Liver (tissue), 9 donors: ENCODE measurements around the gene MYH13. TPM values are rescaled to one million over a fixed set of nuclear protein-coding genes. Genes with fewer than 3 reads are reported as not detected.

Experiments used
- DNase-seq: peaks from one replicate; pipeline ENCODE4 v3.0.0-alpha.2; 2017; ENCODE audit warnings: low spot score
- H3K27ac ChIP-seq, 2 donors: one replicate each; pipeline ENCODE4 v1.7.0; 2013; ENCODE audit warnings: inconsistent platforms in 2 of 2, low read length in 2 of 2, control low read depth in 1 of 2, low read depth in 1 of 2, mild to moderate bottlenecking in 1 of 2
- H3K27me3 ChIP-seq, 4 donors: one replicate each; pipeline versions ENCODE4 v1.6.1 to v1.7.0; 2013; ENCODE audit warnings: low read length in 3 of 4, inconsistent platforms in 1 of 4, mild to moderate bottlenecking in 1 of 4, moderate library complexity in 1 of 4; ENCODE audit not compliant: control insufficient read depth in 4 of 4, insufficient read depth in 4 of 4
- H3K36me3 ChIP-seq, 4 donors: one replicate each; pipeline versions ENCODE4 v1.6.1 to v1.7.0; 2013; ENCODE audit warnings: low read length in 3 of 4, mild to moderate bottlenecking in 3 of 4, low read depth in 1 of 4, moderate library complexity in 1 of 4; ENCODE audit not compliant: control insufficient read depth in 4 of 4, insufficient read depth in 3 of 4
- H3K4me1 ChIP-seq, 4 donors: one replicate each; pipeline versions ENCODE4 v1.6.1 to v1.7.0; 2013; ENCODE audit warnings: low read length in 3 of 4, mild to moderate bottlenecking in 3 of 4, moderate library complexity in 1 of 4; ENCODE audit not compliant: control insufficient read depth in 4 of 4, insufficient read depth in 4 of 4
- H3K4me3 ChIP-seq, 3 donors: one replicate each; pipeline versions ENCODE4 v1.6.1 to v1.7.0; 2013; ENCODE audit warnings: low read length in 3 of 3, control low read depth in 1 of 3, low read depth in 1 of 3, mild to moderate bottlenecking in 1 of 3
- H3K9ac ChIP-seq, 2 donors: one replicate each; pipeline ENCODE4 v1.7.0; 2013; ENCODE audit warnings: low read length in 2 of 2, mild to moderate bottlenecking in 2 of 2, moderate library complexity in 2 of 2, control low read depth in 1 of 2, low read depth in 1 of 2
- H3K9me3 ChIP-seq, 4 donors: one replicate each; pipeline versions ENCODE4 v1.6.1 to v1.7.0; 2013; ENCODE audit warnings: low read length in 3 of 4; ENCODE audit not compliant: control insufficient read depth in 4 of 4
- EGR1 ChIP-seq, 2 donors: IDR thresholded peaks; 2 replicates each; pipeline ENCODE4 v1.6.1; 2016 to 2018; ENCODE audit warnings: antibody characterized with exemption in 2 of 2, low read depth in 2 of 2
- FOXA1 ChIP-seq: IDR thresholded peaks from 2 replicates; pipeline ENCODE4 v1.6.1; 2016; ENCODE audit warnings: antibody characterized with exemption
- FOXA2 ChIP-seq: IDR thresholded peaks from 2 replicates; pipeline ENCODE4 v1.6.1; 2016; ENCODE audit warnings: antibody characterized with exemption
- GABPA ChIP-seq, 2 donors: IDR thresholded peaks in 1 of 2; conservative IDR thresholded peaks in 1 of 2; 2 replicates each; pipeline ENCODE4 v1.6.1; 2016; ENCODE audit warnings: antibody characterized with exemption in 2 of 2, mild to moderate bottlenecking in 1 of 2, moderate library complexity in 1 of 2
- HNF4A ChIP-seq, 2 donors: conservative IDR thresholded peaks; 2 replicates each; pipeline ENCODE4 v1.6.1; 2016; ENCODE audit warnings: antibody characterized with exemption in 2 of 2, mild to moderate bottlenecking in 2 of 2
- HNF4G ChIP-seq: IDR thresholded peaks from 2 replicates; pipeline ENCODE4 v1.6.1; 2016; ENCODE audit warnings: antibody characterized with exemption
- JUND ChIP-seq, 2 donors: IDR thresholded peaks; 2 replicates each; pipeline ENCODE4 v1.6.1; 2016; ENCODE audit warnings: antibody characterized with exemption in 2 of 2
- NR2F2 ChIP-seq: IDR thresholded peaks from 2 replicates; pipeline ENCODE4 v1.6.1; 2016; ENCODE audit warnings: antibody characterized with exemption
- RAD21 ChIP-seq, 2 donors: IDR thresholded peaks; 2 replicates each; pipeline ENCODE4 v1.6.1; 2016; ENCODE audit warnings: antibody characterized with exemption in 2 of 2, mild to moderate bottlenecking in 2 of 2
- RXRA ChIP-seq, 2 donors: IDR thresholded peaks; 2 replicates each; pipeline ENCODE4 v1.6.1; 2017 to 2018; ENCODE audit warnings: antibody characterized with exemption in 2 of 2, mild to moderate bottlenecking in 1 of 2
- SP1 ChIP-seq: IDR thresholded peaks from 2 replicates; pipeline ENCODE4 v1.6.1; 2018; ENCODE audit warnings: antibody characterized with exemption, mild to moderate bottlenecking
- TAF1 ChIP-seq: conservative IDR thresholded peaks from 2 replicates; pipeline ENCODE4 v1.6.1; 2016; ENCODE audit warnings: antibody characterized with exemption, mild to moderate bottlenecking
- YY1 ChIP-seq: IDR thresholded peaks from 2 replicates; pipeline ENCODE4 v1.6.1; 2016; ENCODE audit warnings: antibody characterized with exemption, mild to moderate bottlenecking
- WGBS: extraction: QIAGEN DNeasy Blood & Tissue Kit; methylation state at CpG from one replicate; pipeline ENCODE4 v1.1.7; 2013; 5-methylcytosine and 5-hydroxymethylcytosine counted together
- polyA plus RNA-seq, 2 donors: library from polyadenylated mRNA; stranded (reverse) in 1 of 2; unstranded in 1 of 2; fragments of 200-250 nt in 1 of 2; fragments of >200 nt in 1 of 2; fragmentation: Nextera tagmentation in 1 of 2; extraction: Ambion mirVana in 1 of 2; gene quantifications; one replicate each; pipeline versions ENCODE4 v1.2.1 to v1.2.3, GENCODE V29; 2013 to 2015
- total RNA-seq, 2 donors: library from RNA; depleted of rRNA; stranded (reverse); fragments of >200 nt; gene quantifications; one replicate each; pipeline ENCODE4 v1.2.3, GENCODE V29; 2014
- TF ChIP-seq, protein P1 (sequence below): IDR thresholded peaks from 2 replicates; pipeline ENCODE4 v1.6.1; 2016; ENCODE audit warnings: antibody characterized with exemption
- TF ChIP-seq, protein P2 (sequence below): IDR thresholded peaks from 2 replicates; pipeline ENCODE4 v1.6.1; 2016; ENCODE audit warnings: antibody characterized with exemption, mild to moderate bottlenecking
- TF ChIP-seq, protein P3 (sequence below): fragments of 150-350 bp; IDR thresholded peaks from 2 replicates; pipeline ENCODE4 v1.5.1; 2017; ENCODE audit warnings: improper control_type of control experiment, low read depth, low read length; ENCODE audit not compliant: missing input control
- TF ChIP-seq, protein P4 (sequence below): IDR thresholded peaks from 2 replicates; pipeline ENCODE4 v1.6.1; 2016; ENCODE audit warnings: antibody characterized with exemption
- donor health status: healthy.
- donor health status: healthy.
- donor health status: healthy.
- donor health status: healthy.
- donor health status: healthy.

MYH13 gene
- total and polyA plus RNA-seq, 4 donors, result not detected

DNA sequence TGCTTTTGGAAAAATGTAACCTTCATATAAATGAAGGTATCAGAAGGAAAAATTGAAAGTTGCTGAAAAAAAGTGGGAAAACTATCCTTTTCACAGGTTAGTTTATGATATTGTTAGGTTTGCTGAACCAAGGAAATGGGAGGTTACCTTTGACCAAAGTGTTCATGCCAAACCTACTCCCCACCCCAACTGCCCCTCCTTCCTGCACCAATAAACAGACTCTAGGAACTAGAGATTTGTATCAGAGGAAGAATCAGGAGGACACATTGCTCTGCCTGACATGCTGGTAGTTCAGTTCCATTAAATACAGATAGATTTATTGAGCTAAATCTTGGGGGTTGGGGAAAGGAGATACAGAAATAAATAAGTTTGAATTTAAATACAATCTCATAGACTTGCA, 30.8 kb upstream of the MYH13 start:
- TF ChIP-seq GABPA (IDR thresholded peaks at IDR 0.05 in 1 of 2, conservative IDR thresholded peaks at IDR 0.05 in 1 of 2), result no peak
- no peak overlapping the region for H3K27ac ChIP-seq
- H3K9ac ChIP-seq, result no peak overlapping the region
- H3K9me3 ChIP-seq, result no peaks in the 10 kb centered on the region
- H3K4me3 ChIP-seq, result no peak overlapping the region
- H3K4me1 ChIP-seq, result no peaks in the 10 kb centered on the region
- H3K27me3 ChIP-seq, result no peaks in the 10 kb centered on the region
- H3K36me3 ChIP-seq, result no peaks in the 10 kb centered on the region
- DNase-seq, result no peak

DNA sequence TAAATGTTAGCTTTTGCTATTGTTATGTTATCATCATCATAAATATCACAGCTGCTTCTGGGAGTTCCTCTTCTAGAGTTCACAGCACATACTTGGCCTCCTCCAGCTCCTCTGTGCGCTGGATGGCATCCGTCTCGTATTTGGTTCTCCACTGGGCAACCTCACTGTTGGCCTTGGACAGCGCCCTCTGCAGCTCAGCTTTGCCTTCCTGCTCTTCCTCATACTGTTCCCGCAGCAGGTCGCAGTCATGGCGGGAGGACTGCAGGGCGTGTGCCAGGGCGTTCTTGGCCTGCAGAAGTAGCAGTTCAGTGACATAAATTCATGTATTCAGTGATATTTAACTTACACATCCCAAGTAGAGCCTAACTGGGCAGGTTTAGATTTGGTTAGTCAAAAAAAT, 25.5 kb upstream of the MYH13 start:
- Histone ChIP-seq H3K9ac (no peak overlapping the region), H3K27me3 (no peaks in the 10 kb centered on the region), H3K9me3 (no peaks in the 10 kb centered on the region), H3K36me3 (no peaks in the 10 kb centered on the region), H3K4me1 (no peaks in the 10 kb centered on the region), H3K27ac (no peak overlapping the region), H3K4me3 (no peak overlapping the region)
- no peak for DNase-seq
- WGBS, result 78% methylated on average over 9 of the region's 9 CpGs
- TF ChIP-seq JUND (IDR thresholded peaks at IDR 0.05) (no peak), RXRA (IDR thresholded peaks at IDR 0.05) (no peak), TAF1 (no peak), FOXA1 (no peak), FOXA2 (no peak), NR2F2 (no peak), RAD21 (IDR thresholded peaks at IDR 0.05) (no peak), HNF4A (conservative IDR thresholded peaks at IDR 0.05) (no peak), HNF4G (no peak)

DNA sequence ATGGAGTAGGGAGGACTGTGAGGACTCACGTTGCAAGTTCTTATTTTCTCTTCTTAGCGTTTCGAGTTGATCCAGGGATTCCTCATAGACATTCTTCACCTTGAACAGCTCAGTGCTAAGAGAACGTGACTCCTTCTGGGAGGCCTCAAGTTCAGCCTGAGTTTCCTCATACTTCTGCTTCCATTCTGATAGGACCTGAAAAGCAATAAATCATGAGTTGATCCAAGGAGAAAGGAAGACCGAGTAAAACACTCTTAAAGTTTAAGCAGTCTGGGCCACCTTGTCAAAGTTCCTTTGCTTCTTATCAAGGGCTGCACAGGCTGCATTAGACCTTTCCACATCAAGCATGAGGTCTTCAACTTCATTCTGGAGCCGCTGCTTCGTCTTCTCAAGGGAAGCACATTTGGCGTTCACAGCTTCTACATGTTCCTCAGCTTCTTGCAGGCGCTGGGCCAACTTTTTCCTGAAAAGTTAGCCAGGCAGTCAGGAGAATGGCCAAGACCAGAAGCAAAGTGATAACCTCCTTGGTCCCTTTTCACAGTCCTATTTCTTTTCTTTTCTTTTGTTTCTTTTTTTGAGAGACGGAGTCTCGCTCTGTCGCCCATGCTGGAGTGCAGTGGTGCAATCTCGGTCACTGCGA, 23.8 kb upstream of the MYH13 start:
- Histone ChIP-seq H3K9me3 (no peaks in the 10 kb centered on the region), H3K9ac (no peak overlapping the region), H3K4me1 (no peaks in the 10 kb centered on the region), H3K36me3 (no peaks in the 10 kb centered on the region), H3K4me3 (no peak overlapping the region), H3K27ac (no peak overlapping the region), H3K27me3 (no peaks in the 10 kb centered on the region)
- DNase-seq, result no peak
- TF ChIP-seq FOXA1, result no peak
- WGBS, result 82% methylated on average over 14 of the region's 14 CpGs

DNA sequence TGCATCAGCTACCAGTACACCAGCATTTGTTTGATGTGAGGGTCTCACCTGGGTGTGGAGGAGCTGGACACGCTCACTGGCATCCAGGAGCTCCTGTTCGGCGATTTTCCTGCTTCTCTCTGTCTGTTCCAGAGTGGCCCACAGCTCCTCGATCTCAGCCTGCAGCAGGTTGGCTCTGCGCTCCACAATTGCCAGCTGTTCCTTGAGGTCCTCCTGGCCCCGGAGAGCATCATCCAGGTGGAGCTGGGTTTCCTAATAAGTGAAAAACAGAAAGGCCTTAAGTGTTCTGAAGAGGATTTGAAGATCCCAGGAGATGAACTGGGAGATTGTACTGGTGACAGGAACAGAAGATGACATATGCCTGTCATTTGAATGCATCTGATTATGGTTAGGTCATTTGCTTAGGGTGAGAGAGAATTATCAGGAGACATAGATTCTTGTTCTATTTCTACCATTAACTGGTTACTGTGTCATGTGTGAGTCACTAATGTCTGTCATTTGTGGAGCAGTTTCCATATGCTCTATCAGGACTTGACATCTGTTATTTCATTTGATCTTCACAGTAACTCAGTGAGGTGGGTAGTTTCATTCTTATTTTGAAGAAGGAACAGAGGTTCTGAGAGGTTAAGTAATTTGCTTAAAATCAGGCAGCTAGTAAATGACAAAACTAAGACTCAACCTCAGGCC, 21.5 kb upstream of the MYH13 start:
- no peak overlapping the region for H3K9ac ChIP-seq
- DNase-seq, result no peak
- no peaks in the 10 kb centered on the region for H3K36me3 ChIP-seq
- no peaks in the 10 kb centered on the region for H3K9me3 ChIP-seq
- H3K4me1 ChIP-seq, result no peaks in the 10 kb centered on the region
- no peak overlapping the region for H3K27ac ChIP-seq
- WGBS, result 82% methylated on average over 6 of the region's 6 CpGs
- no peak overlapping the region for H3K4me3 ChIP-seq
- no peaks in the 10 kb centered on the region for H3K27me3 ChIP-seq
- no peak for TF ChIP-seq YY1
- TF ChIP-seq, protein P1, sequence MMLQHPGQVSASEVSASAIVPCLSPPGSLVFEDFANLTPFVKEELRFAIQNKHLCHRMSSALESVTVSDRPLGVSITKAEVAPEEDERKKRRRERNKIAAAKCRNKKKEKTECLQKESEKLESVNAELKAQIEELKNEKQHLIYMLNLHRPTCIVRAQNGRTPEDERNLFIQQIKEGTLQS, result no peak
- no peak for TF ChIP-seq EGR1 (IDR thresholded peaks at IDR 0.05; ENCODE audit: low read depth in 2 of 2)
- no peak for TF ChIP-seq RXRA (IDR thresholded peaks at IDR 0.05)
- no peak for TF ChIP-seq SP1
- TF ChIP-seq, protein P2, sequence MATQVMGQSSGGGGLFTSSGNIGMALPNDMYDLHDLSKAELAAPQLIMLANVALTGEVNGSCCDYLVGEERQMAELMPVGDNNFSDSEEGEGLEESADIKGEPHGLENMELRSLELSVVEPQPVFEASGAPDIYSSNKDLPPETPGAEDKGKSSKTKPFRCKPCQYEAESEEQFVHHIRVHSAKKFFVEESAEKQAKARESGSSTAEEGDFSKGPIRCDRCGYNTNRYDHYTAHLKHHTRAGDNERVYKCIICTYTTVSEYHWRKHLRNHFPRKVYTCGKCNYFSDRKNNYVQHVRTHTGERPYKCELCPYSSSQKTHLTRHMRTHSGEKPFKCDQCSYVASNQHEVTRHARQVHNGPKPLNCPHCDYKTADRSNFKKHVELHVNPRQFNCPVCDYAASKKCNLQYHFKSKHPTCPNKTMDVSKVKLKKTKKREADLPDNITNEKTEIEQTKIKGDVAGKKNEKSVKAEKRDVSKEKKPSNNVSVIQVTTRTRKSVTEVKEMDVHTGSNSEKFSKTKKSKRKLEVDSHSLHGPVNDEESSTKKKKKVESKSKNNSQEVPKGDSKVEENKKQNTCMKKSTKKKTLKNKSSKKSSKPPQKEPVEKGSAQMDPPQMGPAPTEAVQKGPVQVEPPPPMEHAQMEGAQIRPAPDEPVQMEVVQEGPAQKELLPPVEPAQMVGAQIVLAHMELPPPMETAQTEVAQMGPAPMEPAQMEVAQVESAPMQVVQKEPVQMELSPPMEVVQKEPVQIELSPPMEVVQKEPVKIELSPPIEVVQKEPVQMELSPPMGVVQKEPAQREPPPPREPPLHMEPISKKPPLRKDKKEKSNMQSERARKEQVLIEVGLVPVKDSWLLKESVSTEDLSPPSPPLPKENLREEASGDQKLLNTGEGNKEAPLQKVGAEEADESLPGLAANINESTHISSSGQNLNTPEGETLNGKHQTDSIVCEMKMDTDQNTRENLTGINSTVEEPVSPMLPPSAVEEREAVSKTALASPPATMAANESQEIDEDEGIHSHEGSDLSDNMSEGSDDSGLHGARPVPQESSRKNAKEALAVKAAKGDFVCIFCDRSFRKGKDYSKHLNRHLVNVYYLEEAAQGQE, result no peak
- TF ChIP-seq RAD21 (IDR thresholded peaks at IDR 0.05), result no peak
- TF ChIP-seq, protein P3, sequence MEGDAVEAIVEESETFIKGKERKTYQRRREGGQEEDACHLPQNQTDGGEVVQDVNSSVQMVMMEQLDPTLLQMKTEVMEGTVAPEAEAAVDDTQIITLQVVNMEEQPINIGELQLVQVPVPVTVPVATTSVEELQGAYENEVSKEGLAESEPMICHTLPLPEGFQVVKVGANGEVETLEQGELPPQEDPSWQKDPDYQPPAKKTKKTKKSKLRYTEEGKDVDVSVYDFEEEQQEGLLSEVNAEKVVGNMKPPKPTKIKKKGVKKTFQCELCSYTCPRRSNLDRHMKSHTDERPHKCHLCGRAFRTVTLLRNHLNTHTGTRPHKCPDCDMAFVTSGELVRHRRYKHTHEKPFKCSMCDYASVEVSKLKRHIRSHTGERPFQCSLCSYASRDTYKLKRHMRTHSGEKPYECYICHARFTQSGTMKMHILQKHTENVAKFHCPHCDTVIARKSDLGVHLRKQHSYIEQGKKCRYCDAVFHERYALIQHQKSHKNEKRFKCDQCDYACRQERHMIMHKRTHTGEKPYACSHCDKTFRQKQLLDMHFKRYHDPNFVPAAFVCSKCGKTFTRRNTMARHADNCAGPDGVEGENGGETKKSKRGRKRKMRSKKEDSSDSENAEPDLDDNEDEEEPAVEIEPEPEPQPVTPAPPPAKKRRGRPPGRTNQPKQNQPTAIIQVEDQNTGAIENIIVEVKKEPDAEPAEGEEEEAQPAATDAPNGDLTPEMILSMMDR, result no peak
- TF ChIP-seq, protein P4, sequence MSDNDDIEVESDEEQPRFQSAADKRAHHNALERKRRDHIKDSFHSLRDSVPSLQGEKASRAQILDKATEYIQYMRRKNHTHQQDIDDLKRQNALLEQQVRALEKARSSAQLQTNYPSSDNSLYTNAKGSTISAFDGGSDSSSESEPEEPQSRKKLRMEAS, result no peak
- TF ChIP-seq TAF1, result no peak
- TF ChIP-seq HNF4G, result no peak
- TF ChIP-seq GABPA (IDR thresholded peaks at IDR 0.05 in 1 of 2, conservative IDR thresholded peaks at IDR 0.05 in 1 of 2), result no peak
- no peak for TF ChIP-seq FOXA1
- no peak for TF ChIP-seq HNF4A (conservative IDR thresholded peaks at IDR 0.05)
- no peak for TF ChIP-seq FOXA2
